Embryonic facial prominence (tissue), 1 donor: ENCODE results near the gene RGCC.
"Not testable (repeated sequence)": the region's sequence is repeated elsewhere in the genome, so short reads cannot be mapped to it uniquely, and the experiment has no call there.

Experiments used
- DNase-seq: peaks from one replicate; pipeline ENCODE4 v3.0.0-alpha.2; 2016; ENCODE audit errors: extremely low spot score

RGCC gene

GRCh38 chr13:41456768-41457588 is at the start of gene RGCC:
Gene RGCC (plus strand): TSS chr13:41457550. CDS start chr13:41457708, 158 bp downstream.
- DNase-seq, result no peak

- no peak for DNase-seq
These were observed 49.2 kb upstream of the RGCC start for GRCh38 chr13:41408121-41408520.

GRCh38 chr13:41408746-41409145 is 48.6 kb upstream of the RGCC start:
- no peak for DNase-seq

- no peak for DNase-seq
These were observed 47.7 kb upstream of the RGCC start for GRCh38 chr13:41409611-41410010.

- no peak for DNase-seq
These were observed 46.3 kb upstream of the RGCC start for GRCh38 chr13:41411060-41411459.

GRCh38 chr13:41411522-41411921 is 45.8 kb upstream of the RGCC start:
- no peak for DNase-seq

GRCh38 chr13:41413872-41414271 is 43.5 kb upstream of the RGCC start:
- no peak for DNase-seq

- DNase-seq, result no peak
These were observed 41.1 kb upstream of the RGCC start for GRCh38 chr13:41416276-41416675.

GRCh38 chr13:41418027-41418426 is 39.3 kb upstream of the RGCC start:
- DNase-seq, result no peak

GRCh38 chr13:41418731-41419130 is 38.6 kb upstream of the RGCC start:
- DNase-seq, result no peak

GRCh38 chr13:41419206-41419605 is 38.1 kb upstream of the RGCC start:
- no peak for DNase-seq

- no peak for DNase-seq
These were observed 37.2 kb upstream of the RGCC start for GRCh38 chr13:41420146-41420545.

GRCh38 chr13:41421330-41421729 is 36.0 kb upstream of the RGCC start:
- not testable (repeated sequence) for DNase-seq

GRCh38 chr13:41421983-41422382 is 35.4 kb upstream of the RGCC start:
- DNase-seq, result not testable (repeated sequence)

- DNase-seq, result not testable (repeated sequence)
These were observed 34.1 kb upstream of the RGCC start for GRCh38 chr13:41423259-41423658.

GRCh38 chr13:41424675-41425074 is 32.7 kb upstream of the RGCC start:
- not testable (repeated sequence) for DNase-seq

- DNase-seq, result no peak
These were observed 31.3 kb upstream of the RGCC start for GRCh38 chr13:41426047-41426446.

GRCh38 chr13:41427666-41428065 is 29.7 kb upstream of the RGCC start:
- no peak for DNase-seq

GRCh38 chr13:41428155-41428554 is 29.2 kb upstream of the RGCC start:
- no peak for DNase-seq

GRCh38 chr13:41434030-41434429 is 23.3 kb upstream of the RGCC start:
- DNase-seq, result not testable (repeated sequence)

GRCh38 chr13:41434831-41435520 is 22.4 kb upstream of the RGCC start:
- no peak for DNase-seq

GRCh38 chr13:41443969-41444368 is 13.4 kb upstream of the RGCC start:
- DNase-seq, result no peak

- DNase-seq, result no peak
These were observed 4.9 kb upstream of the RGCC start for GRCh38 chr13:41452462-41452861.
